Measurements from ENCODE around the gene RASSF8. TPM values are rescaled to one million over a fixed set of nuclear protein-coding genes. Genes with fewer than 3 reads are reported as not detected.

The RASSF8 gene
- total and polyA plus RNA-seq, 2 of the 8 experiments (the other 6 are each of a cell fraction or from before 2014, with no cell fraction given) = 6.4 to 46.7 TPM

GRCh38 chr12:26068503-26068902 lies 110.0 kb downstream of the RASSF8 start (continued):
- TF ChIP-seq ATF3 (IDR thresholded peaks at IDR 0.05; ENCODE audit: insufficient read depth, low read depth, low read length) = no peak
- TF ChIP-seq ZNF274 (IDR thresholded peaks at IDR 0.05; ENCODE audit: borderline replicate concordance, extremely low read depth, low read length) = no peak
- TF ChIP-seq SP1 (IDR thresholded peaks at IDR 0.05; ENCODE audit: low read depth, low read length) = no peak
